Measurements from ENCODE around the gene PAXX. TPM values are rescaled to one million over a fixed set of nuclear protein-coding genes. Genes with fewer than 3 reads are reported as not detected.

The PAXX gene
- polyA plus RNA-seq, 1 donor (not counting 4 experiments of a cell fraction or from before 2014, with no cell fraction given), result 11.2 TPM

DNA sequence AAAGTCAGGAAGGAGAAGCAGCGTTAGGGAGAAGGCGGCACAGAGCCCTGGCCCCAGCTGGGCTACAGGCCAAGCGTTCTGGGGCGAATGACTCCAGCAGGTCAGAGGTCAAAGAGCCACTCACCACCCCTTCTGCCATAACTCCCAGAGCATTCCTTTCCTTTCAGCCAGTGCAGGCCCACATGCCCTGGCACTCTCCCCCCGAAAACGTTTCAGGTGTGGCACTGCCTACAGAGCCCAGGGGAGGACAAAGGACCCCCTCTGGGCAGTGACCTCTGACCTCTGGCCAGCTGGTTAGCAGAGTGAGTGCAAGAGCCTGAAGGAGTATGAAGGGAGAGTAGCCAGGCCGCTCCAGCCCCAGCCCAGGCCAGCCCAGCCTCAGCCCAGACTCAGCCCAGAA, 30.9 kb downstream of the PAXX start:
- H3K4me2 ChIP-seq (ENCODE audit: control insufficient read depth, extremely low read depth, insufficient read depth, low read depth, low read length), result no peak overlapping the region
- H3K9me1 ChIP-seq (ENCODE audit: control insufficient read depth, extremely low read depth, insufficient read depth, low read length), result no peaks in the 10 kb centered on the region
- H3K79me2 ChIP-seq (ENCODE audit: control insufficient read depth, insufficient read depth, low read length), result no peaks in the 10 kb centered on the region
- no peaks in the 10 kb centered on the region for H3K9me3 ChIP-seq (ENCODE audit: control insufficient read depth, low read depth, low read length)
- H3K36me3 ChIP-seq (ENCODE audit: control insufficient read depth in 2 of 2, extremely low read depth in 1 of 2, insufficient read depth in 2 of 2, low read length in 2 of 2), result no peaks in the 10 kb centered on the region
- FAIRE-seq, result no peak
- no peak overlapping the region for H2AFZ ChIP-seq (ENCODE audit: control insufficient read depth, low read length)
- no peak overlapping the region for H3K9ac ChIP-seq (ENCODE audit: control insufficient read depth, extremely low read depth, insufficient read depth, low read length)
- H3K27me3 ChIP-seq (ENCODE audit: control insufficient read depth, extremely low read depth, insufficient read depth, low read length), result peaks cover 15% of the 10 kb centered on the region
- dilution Hi-C loops (cut with MboI; ENCODE audit: extremely low pct_ligation_motif_present, low sequenced_read_pairs), result no loop called here
- H3K27ac ChIP-seq (ENCODE audit: control insufficient read depth, insufficient read depth, low read length), result no peak overlapping the region
- no peak for DNase-seq (ENCODE audit: low read depth, low spot score)
- no peak overlapping the region for H3K4me3 ChIP-seq (ENCODE audit: control insufficient read depth in 2 of 3, extremely low read depth in 1 of 3, insufficient read depth in 2 of 3, low read depth in 1 of 3, low read length in 3 of 3)
- no peaks in the 10 kb centered on the region for H3K4me1 ChIP-seq (ENCODE audit: control insufficient read depth, extremely low read depth, insufficient read depth, low read length)
- TF ChIP-seq EZH2 (IDR thresholded peaks at IDR 0.05; ENCODE audit: low read length), result no peak
- TF ChIP-seq, protein P1, sequence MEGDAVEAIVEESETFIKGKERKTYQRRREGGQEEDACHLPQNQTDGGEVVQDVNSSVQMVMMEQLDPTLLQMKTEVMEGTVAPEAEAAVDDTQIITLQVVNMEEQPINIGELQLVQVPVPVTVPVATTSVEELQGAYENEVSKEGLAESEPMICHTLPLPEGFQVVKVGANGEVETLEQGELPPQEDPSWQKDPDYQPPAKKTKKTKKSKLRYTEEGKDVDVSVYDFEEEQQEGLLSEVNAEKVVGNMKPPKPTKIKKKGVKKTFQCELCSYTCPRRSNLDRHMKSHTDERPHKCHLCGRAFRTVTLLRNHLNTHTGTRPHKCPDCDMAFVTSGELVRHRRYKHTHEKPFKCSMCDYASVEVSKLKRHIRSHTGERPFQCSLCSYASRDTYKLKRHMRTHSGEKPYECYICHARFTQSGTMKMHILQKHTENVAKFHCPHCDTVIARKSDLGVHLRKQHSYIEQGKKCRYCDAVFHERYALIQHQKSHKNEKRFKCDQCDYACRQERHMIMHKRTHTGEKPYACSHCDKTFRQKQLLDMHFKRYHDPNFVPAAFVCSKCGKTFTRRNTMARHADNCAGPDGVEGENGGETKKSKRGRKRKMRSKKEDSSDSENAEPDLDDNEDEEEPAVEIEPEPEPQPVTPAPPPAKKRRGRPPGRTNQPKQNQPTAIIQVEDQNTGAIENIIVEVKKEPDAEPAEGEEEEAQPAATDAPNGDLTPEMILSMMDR (optimal IDR thresholded peaks at IDR 0.05 in 1 of 3, IDR thresholded peaks at IDR 0.05 in 1 of 3, conservative IDR thresholded peaks at IDR 0.05 in 1 of 3; ENCODE audit: extremely low read depth in 1 of 3, insufficient read depth in 2 of 3, low read length in 3 of 3), result no peak
- no peaks in the 10 kb centered on the region for H4K20me1 ChIP-seq (ENCODE audit: control insufficient read depth, extremely low read depth, insufficient read depth, low read length)

DNA sequence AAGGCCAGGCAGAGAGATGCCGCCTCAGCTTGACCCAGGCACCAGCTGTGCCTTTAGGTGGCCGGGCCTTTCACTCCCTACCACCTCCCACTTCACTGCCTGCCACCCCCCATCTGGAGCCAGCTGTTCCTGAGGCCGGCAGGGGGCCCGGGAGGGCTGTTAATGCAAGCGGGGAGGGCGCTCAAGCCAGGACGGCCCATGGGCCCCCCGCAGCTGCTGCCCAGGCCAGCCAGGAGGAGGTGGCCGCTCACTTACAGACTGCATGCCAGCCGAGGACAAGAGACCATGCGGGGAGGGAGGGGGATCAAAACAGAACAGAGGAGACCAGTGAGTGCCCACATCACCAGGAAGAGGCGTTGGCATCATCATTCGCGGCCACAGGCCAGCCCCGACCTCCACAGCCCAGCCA, 31.4 kb downstream of the PAXX start:
- Histone ChIP-seq H3K4me3 (ENCODE audit: control insufficient read depth in 2 of 3, extremely low read depth in 1 of 3, insufficient read depth in 2 of 3, low read depth in 1 of 3, low read length in 3 of 3) (no peak overlapping the region), H4K20me1 (ENCODE audit: control insufficient read depth, extremely low read depth, insufficient read depth, low read length) (no peaks in the 10 kb centered on the region), H3K9ac (ENCODE audit: control insufficient read depth, extremely low read depth, insufficient read depth, low read length) (no peak overlapping the region), H3K4me2 (ENCODE audit: control insufficient read depth, extremely low read depth, insufficient read depth, low read depth, low read length) (no peak overlapping the region), H3K27ac (ENCODE audit: control insufficient read depth, insufficient read depth, low read length) (no peak overlapping the region), H3K27me3 (ENCODE audit: control insufficient read depth, extremely low read depth, insufficient read depth, low read length) (peaks cover 15% of the 10 kb centered on the region), H2AFZ (ENCODE audit: control insufficient read depth, low read length) (no peak overlapping the region), H3K79me2 (ENCODE audit: control insufficient read depth, insufficient read depth, low read length) (no peaks in the 10 kb centered on the region), H3K36me3 (ENCODE audit: control insufficient read depth in 2 of 2, extremely low read depth in 1 of 2, insufficient read depth in 2 of 2, low read length in 2 of 2) (no peaks in the 10 kb centered on the region), H3K4me1 (ENCODE audit: control insufficient read depth, extremely low read depth, insufficient read depth, low read length) (peaks cover 3% of the 10 kb centered on the region), H3K9me3 (ENCODE audit: control insufficient read depth, low read depth, low read length) (no peaks in the 10 kb centered on the region), H3K9me1 (ENCODE audit: control insufficient read depth, extremely low read depth, insufficient read depth, low read length) (no peaks in the 10 kb centered on the region)
- no peak for DNase-seq (ENCODE audit: low read depth, low spot score)
- TF ChIP-seq, protein P1 (optimal IDR thresholded peaks at IDR 0.05 in 1 of 3, IDR thresholded peaks at IDR 0.05 in 1 of 3, conservative IDR thresholded peaks at IDR 0.05 in 1 of 3; ENCODE audit: extremely low read depth in 1 of 3, insufficient read depth in 2 of 3, low read length in 3 of 3), result no peak
- TF ChIP-seq EZH2 (IDR thresholded peaks at IDR 0.05; ENCODE audit: low read length), result no peak
- dilution Hi-C loops (cut with MboI; ENCODE audit: extremely low pct_ligation_motif_present, low sequenced_read_pairs), result no loop called here
- no peak for FAIRE-seq
